ENCODE data around the gene SAC3D1.

DNA sequence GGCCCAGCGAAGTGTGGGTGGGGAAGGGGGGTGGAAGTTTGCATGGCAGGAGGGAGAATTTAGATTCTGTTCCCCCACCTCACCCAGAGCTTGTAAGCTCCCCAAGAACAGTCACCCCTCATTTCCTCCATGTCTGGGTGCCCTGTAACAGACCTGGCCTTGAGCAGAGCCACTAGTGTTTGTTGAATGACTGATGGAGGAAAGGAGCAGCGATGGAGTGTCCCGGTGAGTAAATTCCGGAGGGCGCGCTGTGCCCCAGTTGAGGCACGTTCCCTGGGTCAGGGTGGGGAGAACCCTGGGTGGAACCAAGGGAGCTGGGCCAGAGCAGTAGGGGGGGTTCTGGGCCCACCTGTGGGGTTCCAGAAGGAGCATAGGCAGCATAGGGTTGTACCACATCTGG, 16.5 kb downstream of the SAC3D1 start:
- TF ChIP-seq, protein P1, sequence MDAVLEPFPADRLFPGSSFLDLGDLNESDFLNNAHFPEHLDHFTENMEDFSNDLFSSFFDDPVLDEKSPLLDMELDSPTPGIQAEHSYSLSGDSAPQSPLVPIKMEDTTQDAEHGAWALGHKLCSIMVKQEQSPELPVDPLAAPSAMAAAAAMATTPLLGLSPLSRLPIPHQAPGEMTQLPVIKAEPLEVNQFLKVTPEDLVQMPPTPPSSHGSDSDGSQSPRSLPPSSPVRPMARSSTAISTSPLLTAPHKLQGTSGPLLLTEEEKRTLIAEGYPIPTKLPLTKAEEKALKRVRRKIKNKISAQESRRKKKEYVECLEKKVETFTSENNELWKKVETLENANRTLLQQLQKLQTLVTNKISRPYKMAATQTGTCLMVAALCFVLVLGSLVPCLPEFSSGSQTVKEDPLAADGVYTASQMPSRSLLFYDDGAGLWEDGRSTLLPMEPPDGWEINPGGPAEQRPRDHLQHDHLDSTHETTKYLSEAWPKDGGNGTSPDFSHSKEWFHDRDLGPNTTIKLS (IDR thresholded peaks at IDR 0.05; ENCODE audit: borderline replicate concordance, low read depth) = no peak
- no peak for TF ChIP-seq YY1 (IDR thresholded peaks at IDR 0.05; ENCODE audit: borderline replicate concordance in 1 of 3, control insufficient read depth in 1 of 3, extremely low read depth in 1 of 3, insufficient read depth in 3 of 3, insufficient read length in 1 of 3, insufficient replicate concordance in 2 of 3, low read depth in 1 of 3, low read length in 2 of 3)
- TF ChIP-seq CCAR2 (IDR thresholded peaks at IDR 0.05; ENCODE audit: low read depth, low read length) = no peak
- TF ChIP-seq, protein P2, sequence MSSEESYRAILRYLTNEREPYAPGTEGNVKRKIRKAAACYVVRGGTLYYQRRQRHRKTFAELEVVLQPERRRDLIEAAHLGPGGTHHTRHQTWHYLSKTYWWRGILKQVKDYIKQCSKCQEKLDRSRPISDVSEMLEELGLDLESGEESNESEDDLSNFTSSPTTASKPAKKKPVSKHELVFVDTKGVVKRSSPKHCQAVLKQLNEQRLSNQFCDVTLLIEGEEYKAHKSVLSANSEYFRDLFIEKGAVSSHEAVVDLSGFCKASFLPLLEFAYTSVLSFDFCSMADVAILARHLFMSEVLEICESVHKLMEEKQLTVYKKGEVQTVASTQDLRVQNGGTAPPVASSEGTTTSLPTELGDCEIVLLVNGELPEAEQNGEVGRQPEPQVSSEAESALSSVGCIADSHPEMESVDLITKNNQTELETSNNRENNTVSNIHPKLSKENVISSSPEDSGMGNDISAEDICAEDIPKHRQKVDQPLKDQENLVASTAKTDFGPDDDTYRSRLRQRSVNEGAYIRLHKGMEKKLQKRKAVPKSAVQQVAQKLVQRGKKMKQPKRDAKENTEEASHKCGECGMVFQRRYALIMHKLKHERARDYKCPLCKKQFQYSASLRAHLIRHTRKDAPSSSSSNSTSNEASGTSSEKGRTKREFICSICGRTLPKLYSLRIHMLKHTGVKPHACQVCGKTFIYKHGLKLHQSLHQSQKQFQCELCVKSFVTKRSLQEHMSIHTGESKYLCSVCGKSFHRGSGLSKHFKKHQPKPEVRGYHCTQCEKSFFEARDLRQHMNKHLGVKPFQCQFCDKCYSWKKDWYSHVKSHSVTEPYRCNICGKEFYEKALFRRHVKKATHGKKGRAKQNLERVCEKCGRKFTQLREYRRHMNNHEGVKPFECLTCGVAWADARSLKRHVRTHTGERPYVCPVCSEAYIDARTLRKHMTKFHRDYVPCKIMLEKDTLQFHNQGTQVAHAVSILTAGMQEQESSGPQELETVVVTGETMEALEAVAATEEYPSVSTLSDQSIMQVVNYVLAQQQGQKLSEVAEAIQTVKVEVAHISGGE (CRISPR knock-in tag; IDR thresholded peaks at IDR 0.05) = no peak
- no peak for TF ChIP-seq PHF20 (IDR thresholded peaks at IDR 0.05; ENCODE audit: partially characterized antibody)
- no peak for TF ChIP-seq HIVEP1 (CRISPR knock-in tag; IDR thresholded peaks at IDR 0.05)
